ENCODE results near the gene ADGRV1.

Gene ADGRV1

DNA sequence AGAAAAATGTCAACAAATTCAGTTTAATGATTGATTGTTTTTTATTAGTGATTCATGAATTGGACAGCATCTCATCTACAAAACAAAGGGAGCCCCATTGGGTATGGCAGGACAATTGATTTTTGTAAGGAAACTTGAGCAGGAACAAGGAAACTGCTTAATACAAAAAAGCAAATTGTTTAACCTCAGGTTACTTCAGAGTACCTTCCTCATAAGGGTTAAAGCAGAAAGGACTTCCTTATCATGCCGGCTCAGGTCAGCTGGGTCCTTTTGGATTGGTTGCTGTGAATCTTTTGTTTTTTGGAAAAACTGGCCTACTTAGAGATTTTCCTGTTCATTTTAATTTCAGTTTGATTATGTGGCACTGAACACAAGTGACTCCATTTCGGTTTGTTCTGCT is 612.7 kb downstream of the ADGRV1 start:
- no peak for DNase-seq (ENCODE audit: low read depth)

DNA sequence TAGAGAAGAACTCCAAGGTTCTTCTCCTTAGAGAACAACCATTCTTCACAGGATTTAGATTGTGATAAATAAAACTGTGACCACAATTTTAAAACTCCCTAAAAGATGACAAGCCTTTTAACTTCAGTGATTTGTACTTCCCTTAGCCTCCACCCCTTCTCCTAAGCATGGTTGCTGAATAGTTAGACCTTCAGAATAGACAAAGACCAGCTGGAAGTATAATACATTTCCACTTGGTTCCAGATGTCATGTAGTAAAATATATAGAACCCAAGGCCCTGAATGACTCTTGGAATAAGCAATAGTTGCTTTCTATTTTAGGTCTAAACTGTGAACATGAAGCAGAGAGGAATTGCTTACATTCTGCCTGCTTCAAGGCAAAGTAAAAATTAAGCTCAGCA is 615.8 kb downstream of the ADGRV1 start:
- DNase-seq (ENCODE audit: low read depth): no peak

- DNase-seq (ENCODE audit: low read depth): no peak
Measured at GRCh38 chr5:91175708-91176107, 617.1 kb downstream of the ADGRV1 start.

- no peak for DNase-seq (ENCODE audit: low read depth)
Measured at GRCh38 chr5:91176288-91177016, 617.9 kb downstream of the ADGRV1 start.

GRCh38 chr5:91177085-91177484 is 618.5 kb downstream of the ADGRV1 start:
- DNase-seq (ENCODE audit: low read depth): no peak

DNA sequence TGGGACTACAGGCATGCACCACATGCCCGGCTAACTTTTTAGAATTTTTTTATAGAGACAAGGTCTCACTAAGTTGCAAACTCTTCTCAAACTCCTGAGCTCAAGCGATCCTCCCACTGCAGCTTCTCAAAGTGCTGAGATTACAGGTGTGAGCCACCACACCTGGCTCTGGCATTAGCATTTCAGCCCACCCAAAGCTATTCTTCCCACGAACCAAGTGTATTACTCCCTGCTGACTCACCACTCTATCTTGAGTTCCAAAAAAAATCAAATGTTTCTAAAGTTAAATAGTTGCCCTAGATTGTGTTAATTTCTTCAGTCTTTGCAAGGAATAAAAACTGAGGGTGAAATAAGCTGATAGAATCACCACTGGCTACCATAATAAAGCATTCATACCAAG is 619.0 kb downstream of the ADGRV1 start:
- DNase-seq (ENCODE audit: low read depth): no peak

GRCh38 chr5:91178461-91178860 is 619.9 kb downstream of the ADGRV1 start:
- DNase-seq (ENCODE audit: low read depth): no peak

DNA sequence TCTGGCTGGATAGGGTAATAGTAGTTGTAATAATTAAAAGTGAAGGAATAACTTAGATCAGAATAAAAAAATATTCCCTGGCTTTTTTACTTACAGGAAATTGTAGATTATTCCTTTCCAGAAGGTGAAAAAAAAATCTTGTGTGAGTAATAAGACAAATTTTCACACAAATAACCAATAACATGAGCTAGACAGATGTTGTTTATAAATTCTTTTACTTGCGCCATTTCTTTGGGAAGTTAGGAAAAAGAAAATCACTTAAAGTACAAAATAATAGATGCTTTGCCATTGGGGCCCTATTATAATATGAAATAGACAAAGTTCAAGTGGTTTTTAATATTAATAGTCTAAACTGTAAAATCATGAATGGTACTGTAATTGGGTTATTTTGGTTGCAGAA is 620.4 kb downstream of the ADGRV1 start:
- DNase-seq (ENCODE audit: low read depth): no peak

DNA sequence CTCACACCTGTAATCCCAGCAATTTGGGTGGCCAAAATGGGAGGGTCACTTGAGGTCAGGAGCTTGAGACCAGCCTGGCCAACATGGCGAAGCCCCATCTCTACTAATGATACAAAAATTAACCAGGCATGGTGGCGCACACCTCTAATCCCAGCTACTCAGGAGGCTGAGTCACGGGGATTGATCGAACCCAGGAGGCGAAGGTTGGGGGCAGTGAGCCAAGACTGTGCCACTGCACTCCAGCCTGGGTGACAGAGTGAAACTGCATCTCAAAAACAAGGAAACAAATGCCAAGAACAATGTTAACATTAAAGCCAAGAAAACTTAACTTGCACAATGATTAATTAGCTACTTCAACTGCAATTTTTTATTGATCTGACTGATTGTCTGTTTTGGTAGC is 621.9 kb downstream of the ADGRV1 start:
- no peak for DNase-seq (ENCODE audit: low read depth)

- DNase-seq (ENCODE audit: low read depth): no peak
Measured at GRCh38 chr5:91182763-91183162, 624.2 kb downstream of the ADGRV1 start.

GRCh38 chr5:91183743-91184142 is 625.1 kb downstream of the ADGRV1 start:
- no peak for DNase-seq (ENCODE audit: low read depth)

GRCh38 chr5:91186101-91186500 is 627.5 kb downstream of the ADGRV1 start:
- DNase-seq (ENCODE audit: low read depth): no peak

DNA sequence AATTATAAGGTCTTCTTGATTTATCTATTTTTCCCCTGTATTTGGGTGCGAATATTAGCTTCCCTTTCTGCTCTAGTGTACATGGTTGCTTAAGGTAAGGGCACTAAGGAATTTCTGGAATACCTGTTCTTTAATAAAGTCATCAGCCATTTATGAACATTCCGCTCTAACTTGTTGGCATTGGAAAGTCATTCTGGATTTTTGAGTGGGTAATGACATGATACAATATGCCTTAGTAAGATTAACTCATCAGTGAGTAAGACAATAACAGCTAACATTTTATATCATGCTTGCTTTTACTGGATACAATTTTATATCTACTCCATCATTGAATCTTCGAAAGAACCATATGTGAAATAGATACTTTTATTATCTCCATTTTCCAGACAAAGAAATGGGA is 628.4 kb downstream of the ADGRV1 start:
- no peak for DNase-seq (ENCODE audit: low read depth)

DNA sequence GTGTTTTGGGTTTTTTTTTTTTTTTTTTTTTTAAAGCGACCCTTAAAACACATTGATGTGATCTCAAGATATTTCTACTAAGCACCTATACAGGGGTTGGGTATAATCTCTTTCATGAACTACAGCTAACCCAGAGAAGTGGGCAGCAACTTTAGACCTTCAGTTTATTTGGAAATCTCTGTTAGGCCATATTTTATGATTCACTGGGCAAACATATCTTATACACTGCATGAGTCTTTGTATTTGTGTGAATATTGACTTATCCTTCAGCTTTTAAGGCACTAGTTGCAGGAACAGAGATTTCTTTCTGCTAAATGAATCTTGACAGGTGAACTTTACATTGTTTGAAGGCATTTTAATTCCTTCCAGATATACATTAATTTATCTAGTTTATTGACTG is 630.2 kb downstream of the ADGRV1 start:
- DNase-seq (ENCODE audit: low read depth): no peak

DNA sequence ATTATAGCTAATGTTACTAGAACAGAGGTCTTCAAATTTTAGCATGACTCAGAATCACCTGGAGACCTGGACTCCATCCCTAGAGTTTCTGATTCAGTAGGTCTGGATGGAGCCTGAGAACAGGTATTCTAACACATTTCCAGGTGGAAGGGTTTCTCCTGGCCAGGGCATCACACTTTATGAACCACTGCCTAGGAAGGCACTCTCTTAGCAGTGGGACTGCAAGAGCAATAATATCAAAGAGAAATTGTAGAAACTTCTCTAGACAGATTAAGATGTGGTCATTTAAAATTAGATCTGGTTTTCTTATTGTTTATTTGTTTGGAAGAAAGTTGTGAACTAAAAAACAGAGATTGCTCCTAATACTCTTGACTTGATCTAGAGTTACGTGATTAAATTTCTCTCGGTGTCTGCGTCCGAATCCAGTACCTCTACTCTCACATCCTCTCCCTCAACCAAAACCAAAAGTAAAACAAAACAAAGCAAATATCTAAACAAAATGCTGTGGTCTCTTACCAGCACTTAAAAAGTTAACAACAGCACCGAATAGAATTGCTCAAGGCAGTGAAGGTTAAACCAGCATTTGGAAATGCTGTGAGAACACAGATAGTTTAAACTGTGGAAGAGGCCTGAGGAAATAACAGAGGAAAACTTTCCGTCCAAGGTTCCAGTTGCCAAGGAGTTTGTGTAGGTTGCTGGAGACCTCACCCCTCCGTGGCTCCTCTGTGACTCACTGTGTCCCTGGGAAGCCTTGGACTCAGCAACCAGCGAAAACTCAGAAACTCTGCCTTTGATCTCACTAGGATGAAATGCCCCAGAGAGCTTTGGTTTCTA is 631.1 kb downstream of the ADGRV1 start:
- DNase-seq (ENCODE audit: low read depth): no peak

DNA sequence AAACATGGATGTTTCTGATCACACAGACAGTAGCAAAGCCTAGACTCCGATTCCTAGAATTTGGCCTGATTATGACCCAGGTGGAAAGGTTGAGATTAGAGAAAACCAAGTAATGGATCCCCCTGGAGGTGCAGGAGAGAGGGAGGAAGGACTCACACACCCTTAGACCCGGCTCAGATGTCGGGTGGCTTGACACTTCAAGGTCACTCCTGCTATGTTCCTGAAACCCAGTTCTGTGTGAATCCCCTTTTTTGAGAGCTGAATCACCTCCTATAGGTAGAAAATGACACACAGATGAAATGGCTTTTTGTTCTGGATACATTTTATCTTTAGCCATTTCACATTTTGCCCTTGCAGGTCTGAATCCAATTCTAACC is 631.7 kb downstream of the ADGRV1 start:
- DNase-seq (ENCODE audit: low read depth): no peak

DNA sequence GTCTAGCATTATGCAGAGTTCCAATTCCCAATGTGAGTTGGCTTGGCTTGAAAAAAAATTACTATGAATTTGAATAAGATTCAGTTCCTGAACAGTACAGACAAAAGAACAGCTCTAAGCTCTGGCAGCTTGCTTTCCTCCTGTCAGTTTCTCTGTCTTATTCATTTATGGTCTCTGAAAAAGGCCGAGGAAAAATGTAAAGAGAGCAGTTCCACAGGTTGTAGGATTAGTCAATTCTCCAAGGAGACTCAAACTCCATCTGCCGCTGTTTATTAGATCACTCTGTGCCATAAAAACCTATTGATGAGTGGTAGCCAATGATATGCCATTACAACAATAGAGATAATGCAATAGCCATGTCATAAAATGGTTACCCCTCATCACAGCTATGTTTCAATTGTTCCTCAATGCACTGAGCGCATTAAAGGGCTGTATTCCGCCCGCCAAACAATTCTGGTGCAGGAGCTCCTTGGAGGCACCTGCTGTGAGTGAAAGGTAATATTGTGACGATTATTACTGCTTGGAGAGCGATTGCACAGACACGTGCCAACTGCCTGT is 636.3 kb downstream of the ADGRV1 start:
- no peak for DNase-seq (ENCODE audit: low read depth)

DNA sequence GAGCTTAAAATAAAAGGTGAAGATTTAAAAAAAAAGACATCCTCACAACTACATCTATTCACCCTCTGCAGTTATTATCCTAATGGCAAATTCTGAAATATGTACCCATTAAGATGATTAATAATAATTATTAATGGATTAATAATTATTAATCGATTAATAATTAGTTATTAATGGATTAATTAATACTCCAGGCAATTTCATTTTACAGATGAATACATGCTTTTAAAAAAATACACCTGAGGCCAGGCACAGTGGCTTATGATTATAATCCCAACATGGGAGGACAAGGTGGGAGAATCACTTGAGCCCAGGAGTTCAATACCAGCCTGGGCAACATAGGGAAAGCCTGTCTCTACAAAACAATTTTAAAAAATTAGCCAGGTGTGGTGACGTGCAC is 642.1 kb downstream of the ADGRV1 start:
- no peak for DNase-seq (ENCODE audit: low read depth)

DNA sequence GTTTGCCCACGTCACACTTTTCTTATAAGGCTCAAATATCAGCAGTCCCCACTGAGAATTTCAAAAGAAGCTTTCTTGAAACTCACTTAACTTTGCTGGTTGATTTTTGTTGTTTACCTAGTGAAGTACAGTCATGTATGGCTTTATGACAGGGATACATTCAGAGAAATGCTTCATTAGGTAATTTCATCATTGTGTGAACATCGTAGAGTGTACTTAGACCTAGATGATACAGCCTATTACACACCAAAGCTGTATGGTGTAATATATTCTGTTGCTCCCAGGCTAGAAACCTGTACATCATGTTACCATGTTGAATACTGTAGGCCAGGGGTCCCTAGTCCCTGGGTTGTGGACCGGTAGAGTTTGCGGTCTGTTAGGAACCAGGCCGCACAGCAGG is 647.5 kb downstream of the ADGRV1 start:
- DNase-seq (ENCODE audit: low read depth): no peak

DNA sequence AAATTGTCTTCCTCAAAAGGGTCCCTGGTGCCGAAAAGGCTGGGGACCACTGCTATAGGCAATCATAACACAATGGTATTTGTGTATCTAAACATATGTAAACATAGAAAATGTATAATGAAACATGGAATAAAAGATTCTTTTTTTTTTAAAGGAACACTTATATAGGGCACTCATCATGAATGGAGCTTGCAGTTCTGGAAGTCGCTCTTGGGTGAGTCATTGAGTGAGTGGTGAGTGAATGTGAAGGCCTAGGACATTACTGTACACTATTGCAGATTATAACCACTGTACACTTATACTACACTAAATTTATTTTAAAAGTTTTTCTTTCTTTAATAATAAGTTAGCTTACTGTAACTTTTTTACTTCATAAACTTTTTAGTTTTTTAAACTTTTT is 648.1 kb downstream of the ADGRV1 start:
- DNase-seq (ENCODE audit: low read depth): no peak

DNA sequence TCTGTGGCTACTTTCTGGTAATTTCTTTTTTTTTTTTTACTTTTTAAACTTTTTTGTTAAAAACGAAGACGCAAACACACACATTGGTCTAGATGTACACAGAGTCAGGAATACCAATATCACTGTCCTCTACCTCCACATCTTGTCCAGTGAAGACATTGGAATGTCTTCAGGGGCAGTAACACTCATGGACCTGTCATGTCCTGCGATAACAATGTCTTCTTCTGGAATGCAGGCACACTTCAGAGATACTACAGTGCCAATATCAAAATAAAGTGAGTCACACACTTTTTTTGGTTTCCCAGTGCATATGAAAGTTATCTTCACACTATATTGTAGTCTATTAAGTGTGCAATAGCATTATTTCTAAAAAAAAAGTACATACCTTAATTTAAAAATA is 648.7 kb downstream of the ADGRV1 start:
- DNase-seq (ENCODE audit: low read depth): no peak

DNA sequence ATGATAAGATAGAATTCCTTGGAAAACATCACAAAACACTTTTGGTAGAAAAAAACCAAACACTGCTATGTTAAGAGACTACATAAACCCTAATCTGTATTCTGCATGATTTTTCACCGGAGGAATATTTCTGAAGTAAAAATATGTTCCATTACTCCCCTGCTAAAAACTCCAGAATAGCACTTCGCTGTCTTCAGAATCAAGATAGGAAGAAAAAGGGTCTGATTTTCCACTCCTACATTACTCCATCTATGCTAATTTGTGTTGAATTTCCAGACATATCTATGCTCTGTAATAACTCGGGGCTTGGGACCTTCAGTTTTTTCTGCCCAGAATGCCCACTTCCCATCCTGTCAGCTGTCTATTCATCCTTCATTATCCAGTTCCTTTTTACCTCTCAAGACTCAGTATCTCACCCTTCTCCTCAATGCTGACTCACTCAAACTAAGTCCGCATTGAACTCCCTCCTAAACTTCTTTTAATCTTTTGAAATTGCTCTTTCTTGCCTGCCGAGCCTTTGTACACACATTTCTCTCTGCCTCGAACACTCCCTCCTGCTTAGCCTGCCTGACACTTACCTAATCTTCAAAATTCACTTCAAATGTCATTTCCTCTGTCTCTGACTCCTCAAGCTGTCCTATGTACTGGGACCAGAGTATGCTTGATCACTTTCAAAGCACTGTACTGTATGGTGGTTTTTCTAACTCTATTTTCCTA is 653.6 kb downstream of the ADGRV1 start:
- no peak for DNase-seq (ENCODE audit: low read depth)

- DNase-seq (ENCODE audit: low read depth): no peak
Measured at GRCh38 chr5:91212714-91213092, 654.1 kb downstream of the ADGRV1 start.

Measured in stimulated activated CD8-positive, alpha-beta memory T cell treated with anti-CD3 and anti-CD28 coated beads, Interleukin-15, amount 100 ng/mL, for 24 hours (primary cell).